ENCODE data around the gene NPM3.

DNA sequence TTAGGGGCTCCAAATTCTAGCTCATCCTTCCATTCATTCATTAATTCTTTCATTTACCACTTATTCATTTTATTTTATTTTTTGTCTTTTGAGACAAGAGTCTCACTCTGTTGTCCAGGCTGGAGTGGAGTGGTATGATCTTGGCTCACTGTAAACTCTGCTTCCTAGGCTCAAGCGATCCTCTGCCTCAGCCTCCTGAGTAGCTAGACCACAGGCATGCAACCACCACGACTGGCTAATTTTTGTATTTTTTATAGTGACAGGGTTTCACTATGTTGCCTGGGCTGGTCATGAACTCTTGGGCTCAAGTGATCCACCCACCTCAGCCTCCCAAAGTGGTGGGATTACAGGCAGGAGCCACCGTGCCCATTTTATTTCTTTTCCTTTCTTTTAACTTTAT lies 39.0 kb downstream of the NPM3 start:
- TF ChIP-seq, protein P1, sequence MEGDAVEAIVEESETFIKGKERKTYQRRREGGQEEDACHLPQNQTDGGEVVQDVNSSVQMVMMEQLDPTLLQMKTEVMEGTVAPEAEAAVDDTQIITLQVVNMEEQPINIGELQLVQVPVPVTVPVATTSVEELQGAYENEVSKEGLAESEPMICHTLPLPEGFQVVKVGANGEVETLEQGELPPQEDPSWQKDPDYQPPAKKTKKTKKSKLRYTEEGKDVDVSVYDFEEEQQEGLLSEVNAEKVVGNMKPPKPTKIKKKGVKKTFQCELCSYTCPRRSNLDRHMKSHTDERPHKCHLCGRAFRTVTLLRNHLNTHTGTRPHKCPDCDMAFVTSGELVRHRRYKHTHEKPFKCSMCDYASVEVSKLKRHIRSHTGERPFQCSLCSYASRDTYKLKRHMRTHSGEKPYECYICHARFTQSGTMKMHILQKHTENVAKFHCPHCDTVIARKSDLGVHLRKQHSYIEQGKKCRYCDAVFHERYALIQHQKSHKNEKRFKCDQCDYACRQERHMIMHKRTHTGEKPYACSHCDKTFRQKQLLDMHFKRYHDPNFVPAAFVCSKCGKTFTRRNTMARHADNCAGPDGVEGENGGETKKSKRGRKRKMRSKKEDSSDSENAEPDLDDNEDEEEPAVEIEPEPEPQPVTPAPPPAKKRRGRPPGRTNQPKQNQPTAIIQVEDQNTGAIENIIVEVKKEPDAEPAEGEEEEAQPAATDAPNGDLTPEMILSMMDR (IDR thresholded peaks at IDR 0.05; ENCODE audit: low read depth, low read length), result no peak
- no peak for TF ChIP-seq EZH2phosphoT487 (IDR thresholded peaks at IDR 0.05; ENCODE audit: low read depth)

Measured in OCI-LY3 (cell line).